HG03097 (cell line): ENCODE data around the gene SNTB2.
A peak's percentile ranks its signal among the peaks of the same experiment; 100 is the strongest.
"Not testable (repeated sequence)": the region's sequence is repeated elsewhere in the genome, so short reads cannot be mapped to it uniquely, and the experiment has no call there.

Experiments used
- ATAC-seq: cut with Tn5 transposase; IDR thresholded peaks from one replicate; pipeline ENCODE4 v1.9.1; 2021; ENCODE audit not compliant: unreplicated experiment, low FRiP score

SNTB2 gene

DNA sequence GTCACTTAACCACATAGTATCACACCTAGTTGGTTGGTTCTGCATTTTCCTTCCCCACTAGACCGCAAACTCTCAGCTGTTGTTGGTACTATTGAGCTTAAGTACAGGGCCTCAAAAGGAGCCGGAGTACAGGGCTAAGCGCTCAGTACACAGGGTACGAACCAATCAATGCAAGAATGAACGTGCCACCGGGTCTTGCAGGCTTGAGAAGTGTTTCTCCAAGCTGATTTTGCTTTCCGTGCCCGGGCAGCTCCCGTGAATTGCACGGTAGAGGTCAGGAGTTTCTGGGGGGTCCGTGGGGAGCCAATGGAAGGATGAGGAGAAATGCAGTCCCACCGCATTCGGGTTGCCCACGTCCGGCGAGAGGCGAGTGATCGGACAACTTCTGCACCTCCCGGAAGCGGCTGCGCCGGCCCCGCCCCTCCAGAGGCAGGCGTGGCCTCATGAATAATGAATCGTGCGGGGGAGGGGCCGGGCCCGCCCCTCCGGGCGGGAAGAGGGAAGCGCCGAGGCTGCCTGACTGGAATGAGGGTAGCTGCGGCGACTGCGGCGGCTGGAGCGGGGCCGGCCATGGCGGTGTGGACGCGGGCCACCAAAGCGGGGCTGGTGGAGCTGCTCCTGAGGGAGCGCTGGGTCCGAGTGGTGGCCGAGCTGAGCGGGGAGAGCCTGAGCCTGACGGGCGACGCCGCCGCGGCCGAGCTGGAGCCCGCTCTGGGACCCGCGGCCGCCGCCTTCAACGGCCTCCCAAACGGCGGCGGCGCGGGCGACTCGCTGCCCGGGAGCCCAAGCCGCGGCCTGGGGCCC is at the start of gene SNTB2:
Gene SNTB2, plus strand, starts transcription at position 523 of the 804 bp plus-strand sequence. Its CDS starts 3 bp downstream, at position 526.
- peak; percentile 65 for ATAC-seq

DNA sequence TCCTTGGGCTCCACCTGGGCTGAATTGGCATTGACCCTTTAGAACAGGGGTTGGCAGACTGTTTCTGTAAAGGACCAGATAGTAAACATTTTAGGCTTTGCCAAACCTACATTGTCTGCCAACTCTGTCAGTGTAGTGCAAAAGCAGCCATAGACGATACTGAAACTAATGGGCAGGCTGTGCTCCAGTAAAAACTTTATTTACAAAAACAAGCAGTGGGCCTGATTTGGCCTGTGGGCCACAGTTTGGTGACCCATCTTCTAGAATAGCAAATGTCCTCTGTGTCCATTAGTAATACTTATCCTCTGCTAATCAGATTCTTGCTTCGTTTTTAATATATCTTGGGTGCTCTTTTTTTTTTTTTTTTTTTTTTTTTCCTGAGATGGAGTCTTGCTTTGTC is 48.4 kb upstream of the SNTB2 start:
- ATAC-seq, result no peak

GRCh38 chr16:69139464-69139863 is 47.5 kb upstream of the SNTB2 start:
- not testable (repeated sequence) for ATAC-seq

- ATAC-seq, result no peak
Observed at GRCh38 chr16:69141014-69141413, 46.0 kb upstream of the SNTB2 start.

- ATAC-seq, result no peak
Observed at GRCh38 chr16:69141936-69142335, 45.0 kb upstream of the SNTB2 start.

GRCh38 chr16:69143116-69143515 is 43.8 kb upstream of the SNTB2 start:
- ATAC-seq, result no peak

GRCh38 chr16:69145658-69146057 is 41.3 kb upstream of the SNTB2 start:
- ATAC-seq, result no peak

DNA sequence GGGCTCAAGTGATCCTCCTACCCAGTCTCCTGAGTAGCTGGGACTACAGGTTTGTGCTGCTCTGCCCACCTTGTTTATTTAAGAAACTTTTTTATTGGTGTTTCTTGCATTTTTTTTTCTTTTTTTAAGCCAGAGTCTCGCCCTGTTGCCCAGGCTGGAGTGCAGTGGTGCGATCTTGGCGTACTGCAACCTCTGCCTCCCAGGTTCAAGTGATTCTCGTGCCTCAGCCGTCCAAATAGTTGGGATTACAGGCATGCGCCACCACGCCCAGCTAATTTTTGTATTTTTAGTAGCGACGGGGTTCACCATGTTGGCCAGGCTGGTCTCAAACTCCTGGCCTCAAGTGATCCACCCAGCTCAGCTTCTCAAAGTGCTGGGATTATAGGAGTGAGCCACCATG is 37.3 kb upstream of the SNTB2 start:
- ATAC-seq, result not testable (repeated sequence)

GRCh38 chr16:69150146-69150865 is 36.7 kb upstream of the SNTB2 start:
- ATAC-seq, result no peak

- ATAC-seq, result no peak
Observed at GRCh38 chr16:69157196-69157595, 29.8 kb upstream of the SNTB2 start.

- ATAC-seq, result no peak
Observed at GRCh38 chr16:69160192-69160591, 26.8 kb upstream of the SNTB2 start.

DNA sequence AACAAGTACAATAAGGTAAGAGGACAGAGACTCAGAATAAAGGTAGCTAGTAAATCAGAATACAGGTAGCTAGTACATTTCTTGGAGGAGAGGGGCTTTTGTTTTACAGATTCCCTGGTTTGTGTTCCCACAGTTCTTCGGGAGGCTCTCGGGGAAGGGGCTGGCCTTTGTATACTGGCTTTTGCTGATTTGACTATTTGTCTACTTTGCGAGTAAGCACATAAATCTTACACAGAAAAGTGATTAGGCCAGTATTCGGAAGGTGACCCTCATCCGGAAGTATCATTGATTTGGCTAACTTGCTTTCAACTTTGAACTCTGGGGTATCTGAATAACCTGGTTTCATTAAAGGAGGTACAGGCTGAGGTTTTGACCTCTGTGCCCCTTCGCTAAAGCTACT is 21.4 kb upstream of the SNTB2 start:
- no peak for ATAC-seq

GRCh38 chr16:69166221-69166833 is 20.6 kb upstream of the SNTB2 start:
- ATAC-seq, result no peak

GRCh38 chr16:69166946-69167930 is 19.7 kb upstream of the SNTB2 start:
- ATAC-seq, result no peak

DNA sequence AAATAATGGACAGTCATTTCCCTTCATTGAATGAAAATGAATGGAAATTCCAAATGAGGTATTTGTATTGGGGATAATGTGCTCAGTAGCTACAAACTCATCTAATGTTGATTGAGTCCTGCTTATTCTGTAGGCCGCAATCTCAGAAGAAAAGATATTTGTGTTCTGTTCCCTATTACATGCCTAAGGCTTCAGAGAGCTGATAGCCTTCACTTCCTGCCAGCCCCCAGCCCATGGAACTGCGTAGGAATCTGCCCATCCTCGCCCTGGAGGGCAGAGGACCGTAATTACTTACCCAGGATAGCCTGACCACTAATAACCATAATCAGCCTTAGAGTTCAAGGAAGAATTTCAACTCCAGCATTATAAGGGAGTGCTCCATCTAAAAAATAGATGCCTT is 17.9 kb upstream of the SNTB2 start:
- ATAC-seq, result no peak

DNA sequence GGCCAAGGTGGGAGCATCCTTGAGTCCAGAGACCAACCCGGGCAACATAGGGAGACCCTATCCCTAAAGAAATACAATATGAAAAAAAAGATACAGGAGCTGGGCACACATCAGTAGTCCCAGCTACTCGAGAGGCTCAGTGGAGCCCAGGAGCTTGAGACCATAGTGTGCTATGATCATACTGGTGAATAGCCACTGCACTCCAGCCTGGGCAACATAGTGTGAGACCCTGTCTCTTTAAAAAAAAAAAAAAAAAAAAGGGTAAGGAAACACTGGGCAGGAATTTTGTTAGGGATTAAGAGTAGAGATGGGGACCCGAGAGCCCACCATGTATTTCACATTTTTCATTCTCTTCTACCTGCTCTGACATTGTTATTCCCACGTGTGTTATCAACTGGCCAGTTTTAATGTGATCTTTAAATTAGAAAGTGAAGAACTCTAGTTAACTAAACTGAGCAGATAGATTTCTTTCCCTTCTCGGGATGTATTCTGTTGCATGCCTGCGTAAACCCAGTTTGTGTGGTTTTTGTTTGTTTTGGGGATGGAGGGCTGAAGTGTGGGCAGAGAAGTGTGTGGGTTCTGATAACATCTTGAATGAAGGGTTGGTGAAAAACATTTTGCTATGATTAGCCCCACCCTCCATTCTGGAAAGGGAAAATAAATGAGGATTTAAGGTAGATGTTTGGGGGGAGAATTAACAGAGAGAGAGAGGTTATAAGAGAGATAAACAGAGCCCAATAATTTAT is 17.2 kb upstream of the SNTB2 start:
- no peak for ATAC-seq

GRCh38 chr16:69171325-69172084 is 15.5 kb upstream of the SNTB2 start:
- no peak for ATAC-seq

DNA sequence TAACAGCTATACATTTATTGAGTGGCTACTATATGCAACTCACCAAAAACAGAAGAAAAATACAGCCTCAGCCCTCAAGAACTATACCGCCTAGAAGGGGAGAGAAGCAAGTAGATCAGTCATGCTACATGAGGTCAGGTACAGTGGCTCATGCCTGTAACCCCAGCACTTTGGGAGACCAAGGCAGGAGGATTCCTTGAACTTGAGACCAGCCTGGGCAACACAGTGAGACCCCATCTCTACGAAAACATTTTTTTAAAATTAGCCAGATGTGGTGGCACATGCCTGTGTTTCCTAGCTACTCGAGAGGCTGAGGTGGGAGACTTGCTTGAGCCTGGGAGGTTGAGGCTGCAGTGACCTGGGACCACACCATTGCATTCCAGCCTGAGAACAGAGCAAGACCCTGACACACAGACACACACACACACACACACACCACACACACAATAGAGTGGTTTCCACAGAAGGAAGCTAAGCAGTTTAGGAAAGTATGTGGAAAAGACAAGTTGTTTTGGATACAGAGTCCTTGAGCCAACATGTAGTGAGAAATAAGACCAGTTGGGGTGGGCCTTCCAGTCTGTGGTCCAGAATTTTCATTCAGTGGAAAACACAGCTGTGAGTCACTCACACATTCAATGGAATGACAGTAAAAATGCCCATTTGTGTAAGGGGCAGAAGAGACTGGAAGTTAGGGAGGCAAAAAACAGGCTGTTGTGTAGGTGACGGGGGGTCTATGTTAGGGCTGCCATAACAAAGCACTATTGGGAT is 10.7 kb upstream of the SNTB2 start:
- ATAC-seq, result no peak
